DOHH2 (cell line): ENCODE results near the gene AIP.
"Not testable (repeated sequence)": the region's sequence is repeated elsewhere in the genome, so short reads cannot be mapped to it uniquely, and the experiment has no call there.

ENCODE experiments used
- H3F3A ChIP-seq: fragments of 200-600 bp; sonication (generic), shearing (Covaris generic); 2 replicates; pipeline ENCODE4 v1.6.0; 2016; ENCODE audit warnings: antibody characterized with exemption, mild to moderate bottlenecking; ENCODE audit not compliant: control insufficient read depth, insufficient read depth
- H3K27ac ChIP-seq: fragments of 200-600 bp; sonication (generic); 2 replicates; pipeline ENCODE4 v1.5.1; 2014; ENCODE audit warnings: low read depth, mild to moderate bottlenecking, low read length, moderate library complexity
- H3K27me3 ChIP-seq: fragments of 200-600 bp; sonication (generic); 2 replicates; pipeline ENCODE4 v1.6.1; 2014; ENCODE audit warnings: mild to moderate bottlenecking, low read length, mixed read lengths; ENCODE audit not compliant: control insufficient read depth
- H3K36me3 ChIP-seq: fragments of 200-600 bp; sonication (generic); 2 replicates; pipeline ENCODE4 v1.6.1; 2014; ENCODE audit warnings: mild to moderate bottlenecking, low read length, moderate library complexity, mixed read lengths; ENCODE audit not compliant: control insufficient read depth
- H3K4me1 ChIP-seq: fragments of 200-600 bp; sonication (generic); 2 replicates; pipeline ENCODE4 v1.6.1; 2014; ENCODE audit warnings: mild to moderate bottlenecking, low read length, mixed read lengths; ENCODE audit not compliant: control insufficient read depth
- H3K4me2 ChIP-seq: fragments of 200-600 bp; sonication (generic); 2 replicates; pipeline ENCODE4 v1.6.0; 2014; ENCODE audit warnings: mild to moderate bottlenecking, low read length, moderate library complexity
- H3K4me3 ChIP-seq: fragments of 200-600 bp; sonication (generic); 2 replicates; pipeline ENCODE4 v1.5.1; 2014; ENCODE audit warnings: mild to moderate bottlenecking, low read length, mixed read lengths
- H3K79me2 ChIP-seq: fragments of 200-600 bp; sonication (generic); 2 replicates; pipeline ENCODE4 v1.6.1; 2014; ENCODE audit warnings: mild to moderate bottlenecking, low read length, mixed read lengths; ENCODE audit not compliant: control insufficient read depth
- H3K9me2 ChIP-seq: fragments of 200-600 bp; sonication (generic); replicated peaks from 2 replicates; pipeline ENCODE4 v1.6.1; 2014; ENCODE audit warnings: mild to moderate bottlenecking, low read length, mixed read lengths; ENCODE audit not compliant: control insufficient read depth
- H3K9me3 ChIP-seq: fragments of 200-600 bp; sonication (generic); 2 replicates; pipeline ENCODE4 v1.6.1; 2014; ENCODE audit warnings: antibody characterized with exemption, low read length, mixed read lengths; ENCODE audit not compliant: control insufficient read depth, insufficient read depth
- H4K20me1 ChIP-seq: fragments of 200-600 bp; sonication (generic); 2 replicates; pipeline ENCODE4 v1.6.0; 2014; ENCODE audit warnings: low read depth, mild to moderate bottlenecking, antibody characterized with exemption, low read length, moderate library complexity; ENCODE audit not compliant: control insufficient read depth, insufficient read depth
- CTCF ChIP-seq: fragments of 200-600 bp; sonication (generic); IDR thresholded peaks from one replicate; pipeline ENCODE4 v1.5.1; 2014; ENCODE audit warnings: antibody characterized with exemption, mild to moderate bottlenecking, low read depth, low read length; ENCODE audit not compliant: poor library complexity, severe bottlenecking
- EZH2phosphoT487 ChIP-seq: fragments of 200-600 bp; sonication (generic); IDR thresholded peaks from 2 replicates; pipeline ENCODE4 v1.6.1; 2017; ENCODE audit warnings: borderline replicate concordance, mild to moderate bottlenecking, antibody characterized with exemption, low read length, moderate library complexity, mixed read lengths

The AIP gene

GRCh38 chr11:67472882-67473281, 9.9 kb upstream of the AIP start:
- H3K4me1 ChIP-seq, result peaks cover 39% of the 10 kb centered on the region
- no peaks in the 10 kb centered on the region for H3K27me3 ChIP-seq
- H3K4me2 ChIP-seq, result no peak overlapping the region
- no peak overlapping the region for H3K27ac ChIP-seq
- no peaks in the 10 kb centered on the region for H3K9me3 ChIP-seq
- H4K20me1 ChIP-seq, result no peaks in the 10 kb centered on the region
- no peaks in the 10 kb centered on the region for H3K9me2 ChIP-seq
- no peak overlapping the region for H3K4me3 ChIP-seq
- H3K36me3 ChIP-seq, result no peaks in the 10 kb centered on the region
- no peaks in the 10 kb centered on the region for H3F3A ChIP-seq
- peaks cover 11% of the 10 kb centered on the region for H3K79me2 ChIP-seq
- no peak for TF ChIP-seq EZH2phosphoT487
- no peak for TF ChIP-seq CTCF

GRCh38 chr11:67476692-67477091, 6.1 kb upstream of the AIP start:
- not testable (repeated sequence) for H3K27me3 ChIP-seq, H3F3A ChIP-seq, H3K27ac ChIP-seq, H4K20me1 ChIP-seq, H3K9me3 ChIP-seq, H3K4me2 ChIP-seq, H3K4me3 ChIP-seq, H3K79me2 ChIP-seq, H3K9me2 ChIP-seq, H3K36me3 ChIP-seq
- peaks cover 16% of the 10 kb centered on the region for H3K4me1 ChIP-seq

GRCh38 chr11:67477344-67478050, 5.3 kb upstream of the AIP start:
- not testable (repeated sequence) for H3K4me3 ChIP-seq, H3K79me2 ChIP-seq, H3F3A ChIP-seq, H3K36me3 ChIP-seq, H3K27ac ChIP-seq, H3K27me3 ChIP-seq, H3K9me2 ChIP-seq, H4K20me1 ChIP-seq, H3K9me3 ChIP-seq, H3K4me2 ChIP-seq
- peaks cover 18% of the 10 kb centered on the region for H3K4me1 ChIP-seq

- peaks cover 32% of the 10 kb centered on the region for H3K79me2 ChIP-seq
- peaks cover 28% of the 10 kb centered on the region for H3F3A ChIP-seq
- no peaks in the 10 kb centered on the region for H3K9me2 ChIP-seq
- no peaks in the 10 kb centered on the region for H4K20me1 ChIP-seq
- H3K36me3 ChIP-seq, result peaks cover 14% of the 10 kb centered on the region
- H3K9me3 ChIP-seq, result no peaks in the 10 kb centered on the region
- H3K27ac ChIP-seq, result peak overlapping the region; percentile 81
- H3K4me1 ChIP-seq, result peaks cover 50% of the 10 kb centered on the region
- TF ChIP-seq CTCF (no peak), EZH2phosphoT487 (no peak)
- H3K4me2 ChIP-seq, result peak overlapping the region; percentile 86
- peaks cover 2% of the 10 kb centered on the region; the same call in 1 of the 2 replicates for H3K27me3 ChIP-seq
- H3K4me3 ChIP-seq, result peak overlapping the region; percentile 81
Measured at GRCh38 chr11:67482275-67482826, 475 bp upstream of the AIP start.
